Upper lobe of left lung (tissue), 4 donors: Measurements from ENCODE around the gene NSMCE1.

Experiments
- CTCF ChIP-seq, 6 experiments: fragments of 450-650 bp in 4 of 6; fragments of 200-600 bp in 2 of 6; sonication (generic) in 2 of 6; IDR thresholded peaks; one replicate each; pipeline ENCODE4 v1.5.1; 2016 to 2019; ENCODE audit warnings: antibody characterized with exemption in 6 of 6
- EP300 ChIP-seq, 4 donors: sonication (generic); formaldehyde crosslinking; IDR thresholded peaks; one replicate each; pipeline ENCODE4 v1.5.1; 2017; ENCODE audit warnings: antibody characterized with exemption in 4 of 4, control low read depth in 2 of 4
- POLR2A ChIP-seq, 4 donors: fragments of 450-650 bp; IDR thresholded peaks; one replicate each; pipeline ENCODE4 v1.5.1; 2016 to 2017; ENCODE audit warnings: antibody characterized with exemption in 4 of 4, mild to moderate bottlenecking in 2 of 4
- POLR2AphosphoS5 ChIP-seq, 2 donors: sonication (generic); formaldehyde crosslinking; IDR thresholded peaks; one replicate each; pipeline ENCODE4 v1.5.1; 2017; ENCODE audit warnings: antibody characterized with exemption in 2 of 2

- TF ChIP-seq CTCF (IDR thresholded peaks at IDR 0.05), result no peak
- TF ChIP-seq POLR2A (IDR thresholded peaks at IDR 0.05), result no peak
- no peak for TF ChIP-seq POLR2AphosphoS5 (IDR thresholded peaks at IDR 0.05)
- no peak for TF ChIP-seq EP300 (IDR thresholded peaks at IDR 0.05)
Measured at GRCh38 chr16:27190316-27190871, 78.2 kb downstream of the NSMCE1 start.
